ENCODE data around the gene NME7. TPM values are rescaled to one million over a fixed set of nuclear protein-coding genes. Genes with fewer than 3 reads are reported as not detected.
A peak's percentile ranks its signal among the peaks of the same experiment; 100 is the strongest.

NME7 gene
- total RNA-seq, 1 donor from 2014 or later = 20.3 TPM

DNA sequence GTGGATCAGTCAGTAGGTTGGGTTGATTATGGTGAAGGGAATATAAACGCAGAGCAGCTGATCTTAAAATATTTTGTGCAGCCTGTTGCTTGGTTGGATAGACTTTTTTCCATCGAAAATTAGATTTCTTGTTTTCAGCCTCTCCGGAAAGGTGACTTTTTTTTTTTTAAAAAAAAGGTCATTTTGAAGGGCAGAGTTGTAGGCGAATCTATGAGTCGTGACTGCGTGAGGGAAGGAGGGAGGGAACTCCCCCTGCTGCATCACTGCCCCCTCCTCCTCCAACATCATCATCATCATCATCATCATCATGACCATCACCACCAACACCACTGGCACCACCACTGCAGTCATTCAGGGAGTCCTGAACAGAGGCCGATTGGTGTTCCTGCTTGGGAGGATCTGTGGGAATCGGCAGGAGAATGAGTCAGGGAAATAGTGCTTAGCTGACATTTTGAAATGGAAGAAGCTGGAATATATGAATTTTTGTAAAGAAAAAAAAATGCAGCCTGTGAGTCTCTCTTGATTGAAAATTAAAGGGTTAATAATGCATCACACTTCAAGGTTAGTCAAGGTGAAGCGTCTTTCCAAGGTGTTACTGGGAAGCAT lies 259.9 kb downstream of the NME7 start:
- DNase-seq (ENCODE audit: low read depth, low spot score) = no peak

DNA sequence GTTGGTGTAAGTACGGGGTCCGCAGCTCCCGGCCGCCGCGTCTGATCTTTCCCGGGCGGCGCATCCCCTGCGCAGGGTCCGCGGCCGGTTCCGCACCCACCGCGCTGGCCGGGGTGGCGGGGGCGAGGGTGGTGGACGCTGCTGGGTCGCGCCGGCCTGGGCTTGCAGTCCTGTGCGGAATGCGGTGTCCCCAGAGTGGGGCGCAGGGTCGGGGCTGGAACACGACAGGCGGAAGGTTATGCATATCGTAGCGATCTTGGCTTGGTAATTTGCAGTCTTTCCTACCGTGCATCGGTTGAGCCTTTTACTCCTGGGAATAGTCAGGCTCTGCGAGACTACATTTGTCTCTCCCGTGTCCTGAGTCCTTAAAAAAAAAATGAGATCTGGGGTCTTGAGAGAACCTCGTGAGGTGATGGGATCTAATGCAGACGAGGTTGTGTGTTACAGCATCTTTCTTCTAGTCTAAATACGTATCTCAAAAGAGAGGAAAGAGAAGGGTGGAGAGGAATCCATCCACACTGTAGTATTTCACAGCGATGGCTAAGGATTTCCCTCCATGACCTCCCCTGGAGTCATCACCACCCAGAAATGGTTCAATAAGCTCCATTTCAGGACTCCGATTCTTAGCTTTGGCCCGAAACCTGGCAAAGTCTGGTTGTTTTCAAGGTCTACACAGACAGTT lies 260.5 kb downstream of the NME7 start:
- no peak for DNase-seq (ENCODE audit: low read depth, low spot score)

DNA sequence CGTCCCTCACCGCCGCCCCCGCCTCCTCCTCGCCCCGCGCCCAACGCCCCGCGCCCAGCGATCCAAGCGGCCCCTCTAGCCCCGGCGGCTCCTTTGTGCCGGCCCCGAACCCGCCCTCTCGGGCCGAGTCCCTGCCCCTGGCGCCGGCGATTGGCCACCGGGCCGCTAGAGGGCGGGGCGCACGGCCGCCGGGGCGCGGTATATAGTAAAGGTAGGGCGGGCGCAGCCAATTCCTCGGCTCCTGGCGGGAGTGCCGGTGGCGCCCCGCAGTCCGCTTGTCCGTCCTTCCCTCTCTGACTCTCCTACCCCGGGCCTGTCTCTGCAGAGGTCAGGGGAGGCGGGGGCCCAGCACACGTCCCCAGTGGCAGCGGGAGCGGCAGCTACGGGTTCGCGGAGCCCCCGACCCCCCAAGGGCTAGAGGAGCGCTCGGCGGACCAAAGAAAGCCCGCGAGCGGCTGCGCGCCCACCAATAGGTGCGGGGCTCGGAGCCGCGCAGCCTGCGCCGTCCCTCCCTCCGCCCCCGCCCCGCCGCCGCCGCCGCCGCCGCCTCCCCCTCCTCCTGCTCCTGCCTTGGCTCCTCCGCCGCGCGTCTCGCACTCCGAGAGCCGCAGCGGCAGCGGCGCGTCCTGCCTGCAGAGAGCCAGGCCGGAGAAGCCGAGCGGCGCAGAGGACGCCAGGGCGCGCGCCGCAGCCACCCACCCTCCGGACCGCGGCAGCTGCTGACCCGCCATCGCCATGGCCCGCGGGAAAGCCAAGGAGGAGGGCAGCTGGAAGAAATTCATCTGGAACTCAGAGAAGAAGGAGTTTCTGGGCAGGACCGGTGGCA lies 261.3 kb downstream of the NME7 start, which contains the start of gene ATP1B1:
Gene ATP1B1 (plus strand): TSS at position 596 of the 826 bp plus-strand sequence. CDS start 140 bp downstream, at position 736.
- DNase-seq (ENCODE audit: low read depth, low spot score) = peak; percentile 50

DNA sequence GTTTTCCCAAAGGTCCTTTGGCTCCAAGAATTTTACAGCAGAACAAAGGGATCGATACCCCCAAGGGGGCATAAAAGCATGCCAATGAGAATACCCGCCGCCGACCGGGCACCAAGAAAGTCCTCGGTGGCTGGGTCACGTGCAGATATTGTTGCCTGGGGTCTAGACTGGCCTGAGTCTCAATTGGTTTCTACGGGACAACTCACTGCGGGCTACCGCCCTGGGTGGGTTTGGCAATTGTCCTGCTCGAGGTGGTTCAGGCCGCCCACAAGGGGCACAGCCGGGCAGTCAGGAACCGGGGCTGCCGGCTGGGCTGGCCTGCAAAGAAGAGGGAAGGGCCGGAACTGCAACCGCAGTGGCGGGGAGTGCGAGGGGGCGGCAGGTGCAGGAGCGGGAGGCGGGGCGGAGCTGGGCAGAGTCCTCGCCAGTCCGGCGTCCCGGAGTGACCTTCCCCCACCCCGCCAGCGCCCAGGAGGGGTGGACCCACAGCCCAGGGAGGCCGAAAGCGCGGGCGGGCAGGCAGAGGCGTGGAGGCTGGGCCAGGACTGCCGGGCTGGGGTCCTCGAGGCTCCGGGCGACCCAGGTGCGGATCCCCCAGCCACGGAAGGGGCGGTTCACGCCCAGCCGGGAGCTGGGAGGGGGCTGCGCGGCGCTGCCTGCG lies 262.0 kb downstream of the NME7 start:
- DNase-seq (ENCODE audit: low read depth, low spot score) = no peak

DNA sequence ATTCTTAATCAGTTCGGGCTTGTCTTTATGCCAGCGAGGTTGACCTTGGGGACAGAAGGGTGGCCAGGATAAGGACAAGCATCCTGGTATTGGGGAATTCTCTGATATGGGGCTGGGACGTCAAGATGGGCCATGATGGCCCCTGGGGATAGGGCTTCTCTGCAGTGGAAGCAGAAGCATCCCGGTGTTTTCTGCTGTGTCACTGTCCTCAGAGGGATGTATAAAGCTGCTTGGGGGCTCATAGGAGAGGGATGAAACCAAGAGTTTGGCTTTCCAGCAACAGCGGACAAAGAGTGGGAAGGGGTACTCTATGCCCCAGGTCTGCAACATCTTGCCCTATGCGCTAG lies 262.5 kb downstream of the NME7 start:
- DNase-seq (ENCODE audit: low read depth, low spot score) = no peak

DNA sequence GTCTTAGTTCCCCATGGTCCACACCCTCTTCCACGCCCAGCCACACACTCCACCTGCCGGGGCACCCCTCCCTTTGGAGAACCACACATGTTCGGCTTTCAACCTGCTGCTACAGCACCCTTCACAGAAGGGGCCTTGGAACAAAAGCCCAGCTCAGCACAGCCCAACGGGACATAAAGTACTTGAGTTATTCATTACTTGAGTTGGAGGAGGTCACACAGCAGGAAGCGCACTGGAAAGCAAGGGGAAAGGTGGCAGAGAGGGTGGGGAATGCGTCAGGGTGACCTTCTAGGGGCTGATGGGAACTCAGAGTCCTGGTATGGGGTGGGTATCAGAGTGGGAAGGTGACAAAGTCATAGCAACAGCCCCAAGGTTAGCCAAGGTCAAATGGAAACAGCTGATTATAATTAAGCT lies 264.1 kb downstream of the NME7 start:
- no peak for DNase-seq (ENCODE audit: low read depth, low spot score)

DNA sequence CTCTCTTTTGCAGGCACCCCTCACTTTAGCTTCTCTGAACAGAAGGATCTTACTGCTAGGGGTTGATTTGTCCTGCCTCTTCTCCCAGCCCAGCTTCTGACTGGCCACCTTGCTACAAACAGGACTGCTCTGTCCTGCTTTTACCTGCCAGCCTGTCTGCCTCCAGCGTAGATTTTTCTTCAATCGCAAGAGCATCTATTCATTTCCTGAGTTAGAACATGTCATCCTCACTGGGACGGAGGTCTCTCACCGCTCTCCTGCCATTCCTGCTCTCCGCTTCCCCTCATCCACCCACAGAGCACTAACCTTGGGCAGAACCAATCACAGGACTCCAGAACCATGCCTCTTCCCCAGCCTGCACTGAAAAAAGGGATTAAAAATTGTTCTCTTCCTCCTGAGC lies 264.6 kb downstream of the NME7 start:
- DNase-seq (ENCODE audit: low read depth, low spot score) = no peak

DNA sequence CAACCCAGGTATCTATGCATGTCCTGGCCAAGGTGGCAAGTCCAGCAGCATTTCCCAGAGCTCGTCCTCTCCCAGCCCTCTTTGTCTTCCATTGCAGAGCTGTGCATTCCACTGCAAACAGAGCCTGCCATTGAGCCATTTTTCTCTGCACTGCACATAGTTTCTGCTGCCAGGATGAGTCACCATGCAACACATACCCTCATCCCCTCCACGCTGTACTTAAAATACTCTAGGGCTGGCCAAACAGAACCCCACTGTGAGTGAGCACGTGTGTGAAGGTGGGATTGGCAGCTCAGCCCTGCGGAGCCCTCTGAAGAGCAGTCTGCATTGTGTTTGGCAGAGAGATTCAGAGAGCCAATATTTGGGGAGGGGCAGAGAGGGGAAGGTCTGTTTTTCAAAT lies 265.0 kb downstream of the NME7 start:
- no peak for DNase-seq (ENCODE audit: low read depth, low spot score)

DNA sequence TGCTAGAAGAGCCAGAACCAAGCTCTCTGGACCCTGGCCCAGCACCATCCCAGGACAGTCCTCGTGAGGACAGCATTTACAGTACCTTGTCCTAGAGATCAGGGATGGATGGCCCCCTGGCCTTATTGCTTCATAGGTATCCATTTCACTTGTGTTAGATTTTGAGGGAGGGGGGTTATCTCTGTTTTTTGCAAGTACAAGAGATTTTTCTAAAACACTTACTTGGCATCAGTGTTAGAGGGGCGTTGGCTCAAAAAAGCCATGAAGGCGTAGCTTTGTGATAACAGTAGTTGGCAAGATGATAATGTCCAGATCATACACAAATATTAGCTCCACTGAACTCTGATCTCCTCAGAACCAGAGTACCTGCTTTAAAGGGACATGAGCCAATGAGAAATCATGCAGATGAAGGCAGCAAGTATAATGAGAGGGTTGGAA lies 266.9 kb downstream of the NME7 start:
- DNase-seq (ENCODE audit: low read depth, low spot score) = no peak

DNA sequence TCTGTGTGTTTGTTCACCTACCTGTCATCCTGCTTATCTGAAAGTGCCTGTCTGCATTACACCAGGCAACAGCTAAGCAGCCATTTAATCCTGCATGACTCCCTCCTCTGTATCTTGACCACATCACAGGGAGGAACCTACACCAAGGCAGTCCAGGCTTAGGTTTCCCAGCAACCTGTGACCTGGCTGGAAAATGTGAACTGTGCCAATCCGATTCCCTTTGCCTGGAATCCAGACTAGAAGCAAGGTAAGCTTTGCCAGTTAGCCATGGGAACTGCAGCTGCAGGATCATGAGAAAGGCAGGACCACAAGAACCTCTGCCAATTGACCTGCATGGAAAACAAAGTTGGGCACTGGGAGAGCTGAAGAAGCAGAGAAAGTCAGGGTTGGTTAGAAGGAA lies 267.4 kb downstream of the NME7 start:
- no peak for DNase-seq (ENCODE audit: low read depth, low spot score)

DNA sequence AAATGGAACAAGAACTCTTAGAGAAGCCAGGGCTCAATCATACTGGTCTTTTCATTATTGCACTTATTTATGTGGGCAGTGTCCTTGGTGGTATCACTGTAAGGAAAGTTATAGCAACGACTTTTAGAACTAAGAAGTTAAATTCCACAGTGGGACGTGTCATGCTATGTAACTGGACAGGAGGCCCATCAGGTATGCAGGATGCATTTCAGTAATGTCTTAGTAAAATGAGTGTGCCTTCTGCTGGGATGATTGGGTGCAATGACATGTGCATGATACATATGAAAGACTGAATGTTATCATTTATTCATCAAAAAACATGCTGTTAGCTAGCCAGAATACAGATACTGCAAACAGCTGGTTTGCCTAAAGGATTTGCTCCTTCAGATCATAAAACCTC lies 268.0 kb downstream of the NME7 start:
- DNase-seq (ENCODE audit: low read depth, low spot score) = no peak

DNA sequence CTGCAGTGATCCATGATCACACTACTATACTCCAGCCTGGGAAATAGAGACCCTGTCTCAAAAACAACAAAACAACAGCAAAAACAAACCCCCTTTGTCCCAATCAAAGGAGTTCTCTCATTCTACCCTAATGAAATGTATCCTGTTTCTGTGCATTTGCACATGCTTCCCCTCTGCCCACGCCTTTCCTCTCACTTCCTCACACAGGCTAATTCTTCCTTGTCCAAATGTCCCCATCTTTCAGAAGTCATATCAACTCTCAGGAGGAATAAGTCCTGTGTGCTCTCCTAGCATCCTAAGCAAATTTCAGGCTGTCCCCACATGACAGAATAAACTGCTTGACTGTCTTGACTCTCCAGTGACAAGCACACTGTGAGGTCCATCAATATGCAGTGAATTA lies 269.2 kb downstream of the NME7 start:
- no peak for DNase-seq (ENCODE audit: low read depth, low spot score)

DNA sequence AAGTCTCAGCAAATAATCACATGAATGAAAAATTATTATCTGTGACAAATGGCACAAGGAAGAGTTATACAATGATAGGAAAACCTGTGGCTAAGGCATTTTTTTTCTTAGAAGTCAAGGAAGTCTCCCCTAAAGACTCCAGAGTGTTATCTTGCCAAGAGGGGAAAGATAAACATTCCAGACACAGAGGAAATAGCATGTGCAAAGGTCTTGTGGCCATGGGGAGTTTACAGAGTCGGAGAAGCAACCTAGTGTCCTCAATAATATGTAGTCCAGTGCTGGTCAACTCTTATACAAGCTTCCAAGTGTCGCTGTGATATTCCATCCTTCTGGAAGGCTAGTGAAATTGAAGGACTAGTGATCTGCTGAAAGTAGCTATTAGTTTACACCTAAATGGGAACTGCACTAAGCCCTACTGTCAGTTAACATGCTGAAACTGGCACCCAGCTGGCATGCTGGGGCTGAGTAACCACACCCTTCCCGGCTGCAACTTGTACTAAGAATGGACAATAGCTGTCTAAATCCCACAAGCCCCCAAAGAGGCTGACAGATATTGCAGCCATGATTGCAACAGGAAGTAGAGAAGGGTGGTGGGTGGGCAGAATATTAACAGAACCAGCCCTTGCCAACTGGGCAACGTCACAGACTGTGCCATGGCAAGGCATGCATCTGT lies 272.6 kb downstream of the NME7 start:
- DNase-seq (ENCODE audit: low read depth, low spot score) = no peak

DNA sequence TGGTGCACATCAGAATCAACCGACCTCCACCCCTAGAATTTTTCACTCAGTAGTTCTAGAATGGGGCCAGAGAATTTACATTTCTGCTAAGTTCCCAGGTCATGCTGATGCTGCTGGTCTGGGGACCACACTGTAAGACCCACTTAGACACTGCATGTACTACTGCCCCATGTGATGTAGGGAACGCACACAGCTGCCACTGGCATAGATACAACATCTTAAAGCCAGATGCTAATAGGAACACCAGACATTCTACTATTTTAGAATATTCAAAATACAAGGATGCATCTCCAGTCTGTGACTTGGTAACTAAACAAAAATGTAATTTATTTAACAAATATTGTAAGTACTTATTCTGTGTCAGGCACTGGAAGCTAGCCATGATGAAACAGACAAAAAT lies 275.2 kb downstream of the NME7 start:
- no peak for DNase-seq (ENCODE audit: low read depth, low spot score)

DNA sequence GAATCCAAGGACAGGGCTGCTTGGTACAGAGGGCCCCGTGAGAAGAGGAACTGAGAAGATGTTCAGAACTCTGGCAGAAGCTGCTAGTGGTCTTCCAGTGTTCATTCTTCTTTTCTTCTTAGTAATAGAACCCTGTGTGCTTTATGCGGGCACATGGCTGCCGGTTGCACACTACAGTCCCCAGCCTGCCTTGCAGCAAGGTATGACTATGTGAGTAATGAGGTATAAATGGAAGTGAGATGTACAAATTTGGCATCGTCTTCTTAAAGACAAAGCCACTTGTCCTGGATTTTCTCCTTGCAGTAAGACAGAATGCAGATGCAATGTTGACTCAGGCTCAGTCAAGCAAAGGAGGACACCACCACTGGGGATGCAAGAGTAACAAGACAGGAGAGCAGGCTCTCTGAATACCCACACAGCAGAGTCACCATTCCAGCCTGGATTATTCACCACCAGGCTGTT lies 276.1 kb downstream of the NME7 start:
- DNase-seq (ENCODE audit: low read depth, low spot score) = no peak

DNA sequence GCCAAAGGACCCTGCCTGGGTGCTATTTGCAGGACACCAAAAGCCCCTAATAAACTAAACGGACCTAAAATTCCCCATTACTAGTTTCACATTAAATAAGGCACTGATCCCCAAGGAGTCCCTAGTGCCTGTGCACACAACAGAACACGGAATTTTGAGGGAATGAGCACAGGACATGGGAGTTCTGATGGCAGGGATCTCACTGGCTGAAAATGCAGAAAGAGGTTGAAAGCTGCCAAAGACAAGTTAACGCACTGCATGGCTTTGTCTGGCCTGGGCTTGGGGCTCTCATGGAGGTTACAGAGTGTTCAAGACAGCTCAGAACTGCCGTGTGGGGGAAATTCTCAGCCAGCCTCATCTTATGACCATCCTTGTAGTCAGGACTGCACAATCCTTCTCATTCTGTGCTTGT lies 276.7 kb downstream of the NME7 start:
- DNase-seq (ENCODE audit: low read depth, low spot score) = no peak

DNA sequence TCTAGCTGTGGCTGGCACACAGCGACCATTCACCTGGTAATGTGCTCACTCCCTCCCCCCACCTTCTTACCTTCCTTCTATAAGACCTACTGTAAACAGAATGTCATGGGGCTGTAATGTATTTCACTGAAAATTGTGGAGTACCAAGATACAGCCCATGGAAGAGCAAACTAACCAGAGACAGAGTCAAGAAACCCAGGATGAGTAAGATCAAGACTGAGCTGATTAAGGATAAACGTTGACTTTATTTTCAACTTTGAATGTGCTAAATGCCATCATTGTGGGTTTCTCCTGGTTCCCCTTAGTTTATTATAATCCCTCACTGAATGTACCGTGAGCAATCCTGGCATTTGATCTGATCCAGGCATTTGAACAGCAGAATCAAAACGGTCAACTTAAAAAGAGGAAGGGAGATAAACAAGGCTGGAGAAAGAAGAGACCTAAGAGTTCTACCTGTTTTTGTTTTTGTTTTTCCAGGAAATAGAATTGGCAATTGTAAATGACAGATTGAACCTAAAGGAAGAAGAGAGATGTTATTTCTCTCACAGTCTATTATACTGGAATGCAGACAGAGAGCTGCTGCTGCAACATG lies 277.2 kb downstream of the NME7 start:
- DNase-seq (ENCODE audit: low read depth, low spot score) = no peak

DNA sequence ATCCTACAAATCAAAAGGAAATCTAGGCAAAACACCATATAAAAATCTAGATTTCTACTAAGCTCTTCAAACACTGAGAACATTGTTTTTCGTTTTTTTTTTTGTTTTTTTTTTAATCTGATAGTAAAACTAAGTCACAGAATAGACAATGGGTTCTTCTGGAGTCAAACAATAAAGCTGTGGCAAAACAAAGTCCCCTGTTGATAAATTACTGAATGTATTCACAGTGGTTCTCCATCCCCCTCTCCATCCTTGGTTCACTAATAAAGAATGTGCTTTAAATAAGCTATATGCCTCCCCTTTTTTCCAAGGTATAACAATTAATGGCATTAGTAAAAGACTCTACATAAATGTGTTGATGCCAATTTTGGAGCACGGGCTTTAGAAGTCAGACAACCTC lies 277.8 kb downstream of the NME7 start:
- no peak for DNase-seq (ENCODE audit: low read depth, low spot score)

DNA sequence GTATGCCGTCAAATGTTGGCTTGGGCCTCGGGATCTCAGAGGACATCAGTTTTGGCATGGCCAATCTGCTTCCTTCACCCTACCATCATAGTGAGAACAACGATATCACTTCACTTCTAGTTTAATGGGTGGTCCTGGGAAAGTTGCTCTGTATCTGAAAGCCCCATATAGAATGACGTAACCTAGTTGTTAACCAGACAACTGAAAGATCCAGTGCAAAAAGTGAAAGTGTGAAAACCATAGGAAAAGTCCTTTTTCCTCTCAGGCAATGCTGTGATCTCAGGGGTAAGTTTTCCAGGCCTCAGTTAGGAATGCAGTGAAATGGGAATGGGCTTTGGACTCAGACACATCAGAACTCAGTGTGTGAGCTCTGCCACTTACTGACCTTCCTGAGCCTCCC lies 279.7 kb downstream of the NME7 start:
- DNase-seq (ENCODE audit: low read depth, low spot score) = no peak

DNA sequence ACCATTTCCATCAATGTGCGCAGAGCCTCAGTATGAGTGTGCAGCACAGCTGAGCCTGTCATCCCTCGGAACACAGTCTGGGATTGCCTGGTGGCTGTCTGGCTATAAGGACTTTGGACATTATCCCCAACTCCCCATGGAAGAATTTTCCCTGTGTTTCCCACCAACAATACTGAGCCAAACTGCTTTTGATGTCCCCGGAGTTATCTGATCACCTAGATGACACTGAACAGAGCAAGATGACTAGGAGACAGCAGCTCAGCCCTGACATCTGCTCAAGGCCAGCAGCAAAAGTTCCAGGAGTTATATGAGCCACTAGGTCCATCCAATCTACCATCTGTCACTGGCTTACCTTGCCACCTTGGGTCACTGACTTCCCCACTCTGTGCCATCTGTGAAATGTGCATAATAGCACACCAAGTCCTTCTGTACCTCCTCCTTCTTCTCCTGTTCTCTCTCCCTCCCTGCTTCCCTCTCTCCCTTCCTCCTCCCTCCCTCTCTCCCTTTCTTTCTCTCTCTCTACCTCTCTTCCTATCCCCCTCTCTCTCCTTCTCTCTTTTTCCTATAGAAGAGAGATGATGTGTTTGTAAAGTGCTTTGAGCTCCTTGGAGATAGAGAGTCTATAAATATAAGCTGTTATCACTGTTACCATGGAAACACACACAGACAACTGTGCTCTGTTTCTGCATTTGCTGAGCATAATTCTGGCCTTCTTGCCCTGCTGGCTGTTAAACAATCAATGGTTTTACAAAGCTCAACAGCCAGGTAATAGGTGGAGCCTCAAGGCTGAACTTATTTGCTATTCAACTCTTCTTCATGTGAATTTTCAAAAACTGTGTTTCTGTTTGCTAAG lies 280.8 kb downstream of the NME7 start:
- DNase-seq (ENCODE audit: low read depth, low spot score) = no peak
